DND-41 (cell line): Measurements from ENCODE around the gene CCND2.

Source experiments
- ATAC-seq: fragments of 200-7000 bp; cut with Tn5 transposase; 3 replicates; pipeline ENCODE4 v1.9.1; 2021; ENCODE audit warnings: low read depth; ENCODE audit not compliant: insufficient read depth
- DNase-seq: peaks from one replicate; pipeline ENCODE4 v3.0.0-alpha.2; 2020
- H2AFZ ChIP-seq: 2 replicates; pipeline ENCODE4 v1.6.0; 2012; ENCODE audit warnings: low read depth, low read length
- H3K27ac ChIP-seq: 2 replicates; pipeline ENCODE4 v1.5.1; 2012; ENCODE audit warnings: low read length, inconsistent platforms
- H3K27me3 ChIP-seq: fragments of 200-600 bp; sonication (generic); 2 replicates; pipeline ENCODE4 v1.6.0; 2012; ENCODE audit warnings: low read length, mild to moderate bottlenecking, inconsistent platforms; ENCODE audit not compliant: insufficient read depth, poor library complexity
- H3K36me3 ChIP-seq: 2 replicates; pipeline ENCODE4 v1.5.1; 2012; ENCODE audit warnings: low read length, inconsistent platforms; ENCODE audit not compliant: insufficient read depth
- H3K4me1 ChIP-seq: 2 replicates; pipeline ENCODE4 v1.5.1; 2012; ENCODE audit warnings: mild to moderate bottlenecking, low read length; ENCODE audit not compliant: insufficient read depth
- H3K4me2 ChIP-seq: 2 replicates; pipeline ENCODE4 v1.6.0; 2012; ENCODE audit warnings: mild to moderate bottlenecking, moderate library complexity, low read length, inconsistent platforms; ENCODE audit not compliant: insufficient read depth
- H3K4me3 ChIP-seq, 2 experiments: fragments of 200-600 bp in 1 of 2; shearing (Covaris generic) in 1 of 2; 2 replicates each; pipeline ENCODE4 v1.5.1; 2012 to 2016; ENCODE audit warnings: inconsistent platforms in 2 of 2, low read length in 2 of 2, mild to moderate bottlenecking in 2 of 2, low read depth in 1 of 2, moderate library complexity in 1 of 2
- H3K79me2 ChIP-seq: 2 replicates; pipeline ENCODE4 v1.6.0; 2012; ENCODE audit warnings: low read length, inconsistent platforms; ENCODE audit not compliant: insufficient read depth
- H3K9ac ChIP-seq: 2 replicates; pipeline ENCODE4 v1.6.0; 2012; ENCODE audit warnings: low read depth, mild to moderate bottlenecking, inconsistent platforms, low read length, moderate library complexity
- H3K9me3 ChIP-seq: 2 replicates; pipeline ENCODE4 v1.5.1; 2012; ENCODE audit warnings: low read length, moderate library complexity, mild to moderate bottlenecking, inconsistent platforms; ENCODE audit not compliant: insufficient read depth, severe bottlenecking
- H4K20me1 ChIP-seq: 2 replicates; pipeline ENCODE4 v1.6.0; 2012; ENCODE audit warnings: low read length; ENCODE audit not compliant: insufficient read depth
- CTCF ChIP-seq: IDR thresholded peaks from 2 replicates; pipeline ENCODE4 v1.5.1; 2012; ENCODE audit warnings: borderline replicate concordance, low read length, moderate library complexity, mild to moderate bottlenecking; ENCODE audit not compliant: poor library complexity, severe bottlenecking; ENCODE audit errors: extremely low read depth
- EZH2 ChIP-seq: IDR thresholded peaks from 3 replicates; pipeline ENCODE4 v1.6.1; 2012; ENCODE audit warnings: borderline replicate concordance, low read depth, mild to moderate bottlenecking, moderate library complexity, low read length, inconsistent platforms; ENCODE audit not compliant: severe bottlenecking

The CCND2 gene

GRCh38 chr12:4275016-4275869, 1.7 kb downstream of the CCND2 start:
- TF ChIP-seq CTCF: no peak
- no peak for TF ChIP-seq EZH2
- H3K9me3 ChIP-seq: no peaks in the 10 kb centered on the region
- H2AFZ ChIP-seq: no peak overlapping the region
- no peak overlapping the region for H3K4me2 ChIP-seq
- H3K27me3 ChIP-seq: peaks cover 71% of the 10 kb centered on the region
- H3K36me3 ChIP-seq: no peaks in the 10 kb centered on the region
- H3K79me2 ChIP-seq: no peaks in the 10 kb centered on the region
- ATAC-seq: no peak
- H3K9ac ChIP-seq: no peak overlapping the region
- no peak for DNase-seq
- H4K20me1 ChIP-seq: peaks cover 18% of the 10 kb centered on the region
- peaks cover 43% of the 10 kb centered on the region for H3K4me1 ChIP-seq
- no peak overlapping the region for H3K27ac ChIP-seq
- no peak overlapping the region for H3K4me3 ChIP-seq

- H3K36me3 ChIP-seq: no peaks in the 10 kb centered on the region
- H3K27me3 ChIP-seq: peaks cover 67% of the 10 kb centered on the region
- no peak overlapping the region for H3K4me2 ChIP-seq
- ATAC-seq: no peak
- H2AFZ ChIP-seq: no peak overlapping the region
- no peaks in the 10 kb centered on the region for H3K79me2 ChIP-seq
- TF ChIP-seq CTCF: no peak
- H3K9me3 ChIP-seq: no peaks in the 10 kb centered on the region
- no peak overlapping the region for H3K9ac ChIP-seq
- peaks cover 17% of the 10 kb centered on the region for H4K20me1 ChIP-seq
- DNase-seq: no peak
- H3K4me3 ChIP-seq: no peak overlapping the region
- no peak overlapping the region for H3K27ac ChIP-seq
- peaks cover 38% of the 10 kb centered on the region for H3K4me1 ChIP-seq
Observed at GRCh38 chr12:4275870-4276301, 2.3 kb downstream of the CCND2 start.

GRCh38 chr12:4276524-4277204, 3.1 kb downstream of the CCND2 start:
- TF ChIP-seq CTCF (peak; percentile 97), EZH2 (peak; percentile 57)
- Histone ChIP-seq H3K79me2 (no peaks in the 10 kb centered on the region), H3K4me1 (peaks cover 30% of the 10 kb centered on the region), H3K9me3 (no peaks in the 10 kb centered on the region), H4K20me1 (peaks cover 17% of the 10 kb centered on the region), H3K36me3 (no peaks in the 10 kb centered on the region), H3K4me2 (no peak overlapping the region), H3K27ac (no peak overlapping the region), H3K27me3 (peaks cover 59% of the 10 kb centered on the region), H3K4me3 (no peak overlapping the region), H3K9ac (no peak overlapping the region), H2AFZ (no peak overlapping the region)
- peak; percentile 82 for DNase-seq
- ATAC-seq: peak; percentile 71
